HCEC 1CT (cell line): ENCODE measurements around the gene CAMTA1.

Source experiments
- DNase-seq: peaks from one replicate; pipeline ENCODE4 v3.0.0-alpha.2; 2017

The CAMTA1 gene

DNA sequence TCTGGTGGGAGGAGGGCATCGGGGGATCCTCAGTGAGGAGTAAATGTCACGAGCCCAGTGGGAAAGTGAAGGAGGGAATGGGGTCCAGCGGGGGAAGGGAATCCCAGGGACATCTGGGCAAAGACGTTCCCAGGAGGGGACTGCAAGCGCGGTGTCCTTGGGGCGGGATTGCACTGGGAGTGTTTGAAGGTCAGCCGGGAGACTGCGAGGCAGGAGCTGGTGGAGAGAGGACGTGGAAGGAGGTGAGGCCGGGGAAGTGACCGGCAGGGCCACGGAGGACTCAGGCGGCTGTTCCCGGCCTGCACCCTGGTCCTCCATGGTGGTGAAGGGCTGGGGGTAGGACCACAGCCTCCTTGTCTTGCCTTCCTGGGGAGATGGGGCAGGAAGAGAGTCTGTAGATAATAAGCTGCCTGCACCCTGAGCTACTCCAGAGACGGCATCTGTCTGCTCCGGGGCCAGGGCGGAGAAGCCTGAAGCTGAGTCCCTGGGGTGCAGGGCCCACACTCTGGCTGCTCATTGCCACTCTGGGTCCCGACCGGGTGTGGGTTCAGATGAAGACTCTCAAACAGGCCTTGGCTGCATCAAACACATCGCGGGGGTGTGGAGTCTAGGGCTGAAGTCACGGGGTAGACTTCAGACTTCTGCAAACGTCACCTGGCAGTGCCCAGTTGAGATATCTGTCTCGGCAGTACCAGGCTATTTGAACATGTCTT, 264.8 kb downstream of the CAMTA1 start:
- DNase-seq: no peak

DNA sequence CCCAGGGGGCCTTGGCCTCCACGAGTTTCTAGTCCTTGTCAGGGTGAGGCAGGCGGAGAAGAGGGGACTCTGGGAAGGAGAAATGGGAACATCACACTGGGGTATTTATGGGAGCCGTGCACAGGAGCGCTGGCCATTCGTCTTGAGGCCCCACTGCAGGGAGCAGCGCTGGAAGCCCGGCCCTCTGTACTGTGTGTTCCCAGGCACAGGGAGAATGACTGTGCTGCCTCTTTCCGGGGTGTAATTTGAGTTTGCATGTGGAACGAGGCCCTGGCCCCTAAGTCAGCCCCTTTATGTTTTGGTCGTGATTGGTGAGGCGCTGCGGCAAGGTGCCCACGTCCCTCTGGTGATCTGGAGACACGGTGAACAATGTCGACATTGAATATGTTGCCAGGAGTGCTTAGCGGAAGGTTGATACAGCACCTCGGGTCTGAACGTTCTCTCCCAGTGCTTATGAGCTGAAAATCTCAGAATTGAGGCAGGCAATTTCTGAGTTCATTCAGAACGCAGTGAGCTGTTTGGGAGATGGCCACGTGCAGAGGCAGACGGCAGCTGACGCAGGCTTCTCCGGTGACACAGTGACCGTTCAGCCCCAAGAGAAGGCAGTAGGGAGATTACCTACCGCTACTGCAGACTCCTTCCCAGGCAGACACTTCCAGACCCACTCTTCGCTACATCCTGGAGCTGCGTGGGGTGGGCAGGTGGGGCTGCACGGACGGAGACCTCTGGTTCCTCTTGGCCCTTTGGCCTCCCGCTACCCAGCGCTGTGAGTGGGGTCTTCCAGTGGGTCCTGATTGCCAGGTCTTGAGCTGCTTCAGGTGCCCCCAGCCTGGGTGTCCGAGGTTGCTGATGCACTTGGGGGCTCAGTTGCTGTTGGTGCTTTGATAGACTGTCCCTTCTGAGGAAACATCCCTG, 265.8 kb downstream of the CAMTA1 start:
- no peak for DNase-seq

DNA sequence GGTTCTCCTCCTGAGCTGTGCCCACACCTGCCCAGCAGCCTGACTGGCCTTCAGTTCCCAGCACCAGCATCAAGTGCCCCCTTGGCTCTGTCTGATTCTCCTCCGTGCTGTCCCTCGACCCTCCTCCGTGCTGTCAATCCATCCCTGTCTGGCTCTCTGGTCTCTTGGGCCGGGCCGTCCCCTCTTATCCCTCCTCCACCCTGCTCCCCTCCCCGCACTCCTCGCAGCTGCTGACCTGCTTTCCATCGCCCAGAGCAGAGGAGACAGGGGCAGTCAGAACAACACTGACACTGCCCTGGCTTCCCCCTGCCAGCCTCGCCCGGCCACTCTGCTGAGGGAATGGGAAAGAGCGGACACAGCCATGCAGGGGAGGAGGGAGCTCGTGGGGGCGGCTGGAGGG, 267.4 kb downstream of the CAMTA1 start:
- DNase-seq: no peak

DNA sequence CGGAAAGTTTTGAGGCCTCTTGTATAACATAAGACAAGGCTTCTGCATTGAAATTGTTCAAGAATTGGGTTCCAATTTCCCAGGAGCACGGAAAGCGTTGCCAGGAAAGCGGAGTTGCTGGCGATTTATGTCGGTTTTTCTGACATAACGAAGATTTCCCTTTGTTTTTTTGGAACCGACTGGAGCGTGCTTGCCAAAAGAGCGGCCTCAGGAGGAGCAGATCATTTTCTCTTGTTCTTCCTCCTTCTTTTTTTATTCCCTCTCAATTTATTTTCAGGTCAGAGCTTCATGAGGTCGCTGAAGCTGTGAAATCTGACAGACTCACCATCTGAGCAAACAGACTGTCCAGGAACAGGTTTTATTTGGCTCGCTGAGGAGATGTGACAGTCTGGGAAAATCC, 275.5 kb downstream of the CAMTA1 start:
- DNase-seq: no peak

DNA sequence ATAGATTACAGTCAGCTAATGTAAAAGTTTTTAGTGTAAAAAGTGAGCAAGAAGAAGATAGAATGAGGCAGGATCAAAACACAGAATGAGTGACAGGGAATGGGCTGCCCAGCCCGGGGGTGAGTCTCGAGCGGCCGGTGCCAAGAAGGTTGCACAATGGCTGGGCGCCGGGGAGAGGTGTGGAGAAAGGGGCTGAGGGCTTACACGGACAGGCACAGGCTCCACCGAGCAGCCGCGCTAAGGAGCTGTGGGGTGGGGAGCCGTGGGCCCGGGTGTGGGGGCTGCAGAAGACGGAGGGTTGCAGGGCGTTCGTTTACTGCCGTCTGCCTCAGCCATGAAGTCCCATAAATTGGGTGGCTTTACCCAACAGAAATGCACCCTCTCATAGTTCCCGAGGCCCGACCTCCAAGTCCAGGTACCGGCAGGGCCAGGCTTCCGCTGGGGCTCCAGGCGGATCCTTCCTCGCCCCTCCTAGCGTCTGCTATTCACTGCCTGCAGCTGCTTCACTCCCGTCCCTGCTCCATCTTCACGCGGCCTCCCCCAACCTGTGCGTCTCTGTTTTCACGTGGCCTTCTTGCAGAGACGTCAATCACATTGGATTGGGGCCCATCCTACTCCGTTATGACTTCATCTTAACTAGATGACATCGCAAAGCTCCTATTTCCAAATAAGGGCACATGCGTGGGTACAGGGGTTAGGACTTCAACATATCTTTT, 277.2 kb downstream of the CAMTA1 start:
- no peak for DNase-seq

DNA sequence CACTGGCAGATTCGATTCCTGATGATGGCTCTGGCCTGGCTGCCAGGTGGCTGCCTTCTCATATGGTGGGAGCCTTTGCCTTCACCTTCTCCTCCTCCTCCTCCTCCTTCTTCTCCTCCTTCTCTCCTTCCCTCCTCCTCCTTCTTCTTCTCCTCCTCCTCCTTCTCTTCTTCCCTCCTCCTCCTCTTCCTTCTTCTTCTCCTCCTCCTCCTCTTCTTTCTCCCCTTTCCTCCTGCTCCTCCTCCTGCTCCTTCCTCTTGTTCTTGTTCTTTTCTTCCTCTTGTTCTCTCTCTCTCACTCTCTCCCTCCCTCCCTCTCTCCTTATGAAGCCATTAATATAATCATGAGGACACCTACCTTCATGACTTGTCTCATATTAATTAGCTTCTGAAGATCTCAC, 278.7 kb downstream of the CAMTA1 start:
- no peak for DNase-seq

DNA sequence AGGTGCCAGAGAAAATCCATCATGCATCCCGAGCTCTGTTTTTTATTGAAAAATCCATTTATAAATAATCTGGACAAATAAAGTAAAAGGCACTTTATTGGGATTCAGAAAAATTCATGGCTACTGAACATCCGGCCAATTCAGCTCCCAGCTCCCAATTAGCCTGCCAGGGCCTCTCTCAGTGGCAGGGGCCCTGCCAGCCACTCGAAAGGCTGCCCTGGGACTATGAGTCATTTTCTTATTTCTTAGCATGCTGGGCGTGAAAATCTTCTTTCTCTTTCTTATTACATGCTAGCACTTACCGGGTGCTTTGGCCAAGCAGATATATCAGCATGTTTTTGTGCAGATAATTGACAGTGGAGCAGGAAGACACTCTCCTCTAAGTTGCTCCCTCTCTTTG, 283.3 kb downstream of the CAMTA1 start:
- no peak for DNase-seq

DNA sequence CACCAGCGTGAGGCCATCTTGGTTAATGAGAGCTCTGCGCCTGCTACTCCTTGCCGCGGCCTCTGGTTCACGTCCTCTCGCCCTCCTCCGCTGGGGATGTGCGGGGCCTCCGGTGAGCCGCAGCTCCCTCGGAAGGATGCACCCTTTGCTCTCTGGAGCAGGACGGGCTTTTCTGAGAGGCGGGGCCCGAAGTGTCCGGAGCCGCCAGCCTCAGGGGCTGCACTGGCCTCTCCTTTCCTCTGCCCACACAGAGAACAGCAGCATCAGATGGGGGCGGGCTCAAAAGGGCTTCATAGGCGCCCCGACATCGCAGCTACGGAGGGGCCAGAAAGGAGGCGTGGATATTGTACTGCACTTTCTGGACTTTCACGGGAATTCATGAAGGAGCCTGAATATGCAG, 284.7 kb downstream of the CAMTA1 start:
- DNase-seq: no peak

DNA sequence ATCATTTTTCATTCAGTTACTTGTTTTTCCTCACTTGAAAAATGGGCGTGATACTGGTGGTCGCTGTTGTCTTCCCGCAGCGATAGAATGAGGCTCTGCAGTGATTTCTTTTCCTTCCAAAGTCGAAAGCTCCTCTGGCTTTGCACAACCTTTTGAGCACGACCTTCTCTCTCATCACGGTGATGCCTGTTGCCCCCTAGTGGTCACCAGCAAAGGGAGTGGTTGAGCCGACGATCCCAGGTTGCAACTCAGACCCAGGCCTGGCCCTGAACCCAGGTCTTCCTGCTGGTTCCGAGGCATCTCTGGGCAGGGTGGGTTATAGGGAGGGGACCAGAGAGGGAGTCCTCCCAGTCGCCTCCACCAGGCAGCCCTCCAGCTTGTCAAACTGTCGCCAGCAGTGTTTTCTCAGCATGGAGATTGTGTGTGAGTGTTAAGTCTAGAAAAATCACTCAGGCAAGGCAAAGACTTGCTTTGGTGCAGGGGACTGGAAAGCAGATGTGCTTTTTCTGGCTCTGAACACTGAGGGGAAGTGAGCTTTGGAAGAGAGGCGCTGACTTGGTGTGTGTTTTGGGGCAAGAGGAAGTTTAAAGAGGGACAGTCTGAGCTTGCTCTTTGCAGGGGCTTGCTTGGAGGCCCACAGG, 285.3 kb downstream of the CAMTA1 start:
- DNase-seq: peak; percentile 62

DNA sequence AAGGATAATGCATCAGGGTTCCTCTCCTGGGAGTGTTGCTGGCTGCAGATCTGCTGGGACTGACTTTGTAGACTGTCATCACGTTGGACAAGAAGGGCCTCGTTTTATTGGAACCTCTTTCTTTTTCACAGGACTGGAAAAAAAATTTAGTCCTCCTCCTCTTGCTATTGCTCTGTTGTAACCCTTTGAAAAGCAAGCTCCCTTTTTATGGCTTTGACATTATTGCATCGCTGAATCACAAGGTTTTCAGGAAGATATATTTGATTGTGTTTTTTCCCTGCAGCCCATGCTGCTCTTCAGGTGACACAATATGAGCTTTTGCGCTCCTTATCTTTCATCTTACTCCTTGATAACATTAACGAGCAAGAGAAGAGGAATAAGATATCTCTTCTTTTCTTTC, 290.9 kb downstream of the CAMTA1 start:
- DNase-seq: no peak

DNA sequence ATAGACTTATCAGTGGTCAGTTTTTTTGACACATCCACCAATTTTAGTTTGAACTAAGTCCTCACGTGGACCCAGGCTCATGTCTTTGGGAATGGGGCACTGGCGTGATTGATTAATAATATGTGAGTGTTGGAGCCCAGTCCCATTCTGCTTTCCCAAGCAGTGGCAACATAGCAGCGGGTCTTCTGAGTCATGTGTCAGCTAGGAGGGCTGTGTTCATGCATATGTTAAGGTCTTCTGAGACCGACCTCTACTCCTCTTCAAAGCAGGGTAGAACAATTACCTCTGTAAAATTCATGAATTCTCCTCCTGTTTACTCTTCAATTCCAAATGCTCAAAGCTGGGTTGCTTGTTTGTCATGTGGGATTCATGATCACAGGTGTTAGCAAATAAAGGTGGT, 291.3 kb downstream of the CAMTA1 start:
- no peak for DNase-seq

DNA sequence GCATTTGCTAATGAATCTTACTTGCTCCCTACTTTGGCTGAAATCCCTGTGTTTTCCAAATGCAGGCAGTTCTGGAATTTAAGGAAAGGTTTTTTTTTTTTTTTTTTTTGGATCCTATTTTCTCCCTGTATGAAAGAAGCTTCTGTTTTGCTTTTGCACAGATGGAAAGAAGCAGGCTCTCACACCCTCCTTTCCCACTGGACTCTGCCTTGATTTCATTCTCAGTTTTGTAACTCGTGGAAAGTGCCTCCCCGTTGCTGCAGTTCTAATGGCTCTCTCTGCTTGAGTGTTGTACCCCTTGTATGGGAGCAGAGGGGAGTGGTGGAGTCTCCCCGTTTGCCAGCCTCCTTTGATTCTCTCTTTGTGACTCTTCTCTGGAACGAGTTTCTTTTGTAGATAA, 291.9 kb downstream of the CAMTA1 start:
- DNase-seq: no peak

DNA sequence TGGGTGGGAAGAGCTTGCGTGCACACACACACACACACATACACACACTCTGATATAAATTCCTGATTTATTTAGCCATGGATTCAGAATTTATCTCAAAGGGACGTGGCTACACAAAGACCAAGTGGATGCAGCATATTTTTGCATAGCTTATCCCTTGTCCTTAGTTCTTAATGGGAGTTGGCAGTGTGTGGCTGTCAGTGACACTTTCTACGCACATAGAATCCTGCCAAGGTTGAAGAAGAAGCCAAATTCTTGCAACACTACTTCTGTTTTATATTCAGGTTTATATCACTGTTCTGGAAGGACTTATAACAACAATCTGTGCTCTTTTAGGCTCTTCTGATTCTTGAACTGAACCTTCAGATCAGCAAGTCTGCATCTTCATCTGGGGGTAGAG, 292.7 kb downstream of the CAMTA1 start:
- no peak for DNase-seq

DNA sequence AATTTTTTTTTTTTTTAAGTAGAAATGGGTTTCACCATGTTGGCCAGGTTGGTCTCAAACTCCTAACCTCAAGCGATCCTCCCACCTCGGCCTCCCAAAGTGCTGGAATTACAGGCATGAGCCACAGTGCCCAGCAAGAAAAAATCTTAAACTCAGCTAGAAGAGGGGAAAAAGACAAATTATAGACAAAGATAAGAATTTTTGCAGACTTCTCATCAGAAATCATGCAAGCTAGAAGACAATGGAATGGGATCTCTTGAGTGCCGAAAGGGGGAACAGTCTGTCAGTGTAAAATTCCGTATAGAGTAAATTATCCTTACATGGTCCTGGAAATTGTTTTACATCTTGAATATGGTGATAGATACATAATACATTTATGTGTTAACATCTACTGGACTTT, 294.4 kb downstream of the CAMTA1 start:
- DNase-seq: no peak

DNA sequence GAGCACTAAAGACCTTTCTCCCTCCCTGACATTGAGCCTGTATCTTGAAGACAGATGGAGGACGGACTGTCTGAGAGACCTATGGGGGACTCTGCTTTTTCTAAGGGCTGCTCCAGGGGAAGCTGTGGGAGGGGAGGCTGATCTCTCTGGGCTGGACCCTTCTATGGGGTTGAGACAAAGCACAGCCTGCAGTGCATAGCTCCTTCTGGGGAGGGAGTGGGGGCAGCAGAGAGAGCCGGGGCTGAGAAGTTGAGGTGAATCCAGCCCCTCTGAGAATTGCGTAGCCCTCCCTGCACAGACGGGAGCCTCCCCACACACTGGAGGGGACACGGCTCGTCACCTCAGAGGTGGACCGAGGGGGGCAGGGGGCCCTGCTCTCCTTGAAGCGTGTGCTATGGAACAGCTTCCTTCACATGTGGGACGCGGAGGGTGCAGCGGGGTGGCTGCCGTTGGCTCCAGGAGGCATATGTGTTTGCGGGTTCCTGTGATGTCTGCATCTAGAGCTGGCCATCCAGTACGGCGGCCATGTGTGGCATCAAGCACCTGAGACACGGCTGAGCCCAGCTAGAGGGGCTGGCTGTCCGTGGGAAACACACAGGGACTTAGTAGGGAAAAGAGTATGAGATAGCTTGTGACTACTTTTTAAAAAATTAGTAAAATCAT, 299.1 kb downstream of the CAMTA1 start:
- DNase-seq: no peak

DNA sequence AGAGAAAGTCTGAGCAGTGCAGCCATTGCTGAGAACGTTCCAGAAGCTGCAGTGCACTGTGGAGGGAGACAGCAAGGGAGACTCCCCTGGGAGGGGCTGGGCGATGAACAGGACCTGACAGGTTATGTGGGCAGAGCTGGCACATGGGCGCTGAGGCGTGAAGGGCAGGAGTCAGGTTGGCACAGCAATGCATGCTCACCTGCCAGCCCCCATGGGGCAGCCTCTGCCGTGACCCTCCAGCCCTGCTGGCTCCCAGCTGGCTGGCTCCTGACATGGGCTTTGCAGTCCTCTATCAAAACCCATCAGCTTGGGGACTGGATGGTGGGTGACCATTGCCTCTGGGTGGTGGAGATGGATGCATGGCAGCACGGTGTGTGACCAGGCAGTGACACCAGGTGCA, 300.3 kb downstream of the CAMTA1 start:
- DNase-seq: no peak

DNA sequence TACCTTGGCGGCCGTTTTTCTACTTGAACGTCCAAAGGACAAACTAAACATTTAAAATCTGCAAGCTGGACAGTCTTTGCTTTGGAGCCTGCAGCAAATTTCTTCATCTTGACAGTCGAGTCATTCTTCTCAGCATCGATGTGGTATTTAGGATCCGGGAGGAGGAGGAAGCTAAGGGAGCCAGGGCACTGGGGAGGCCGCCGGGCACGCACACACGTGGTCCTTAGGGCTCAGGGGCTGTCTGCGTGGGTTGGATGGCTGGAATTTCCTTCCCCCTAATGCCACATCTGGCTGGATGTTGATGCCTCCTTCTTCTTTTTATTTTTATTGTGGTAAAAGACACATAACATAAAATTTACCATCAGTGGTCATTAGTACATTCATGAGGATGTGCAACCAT, 300.9 kb downstream of the CAMTA1 start:
- no peak for DNase-seq

DNA sequence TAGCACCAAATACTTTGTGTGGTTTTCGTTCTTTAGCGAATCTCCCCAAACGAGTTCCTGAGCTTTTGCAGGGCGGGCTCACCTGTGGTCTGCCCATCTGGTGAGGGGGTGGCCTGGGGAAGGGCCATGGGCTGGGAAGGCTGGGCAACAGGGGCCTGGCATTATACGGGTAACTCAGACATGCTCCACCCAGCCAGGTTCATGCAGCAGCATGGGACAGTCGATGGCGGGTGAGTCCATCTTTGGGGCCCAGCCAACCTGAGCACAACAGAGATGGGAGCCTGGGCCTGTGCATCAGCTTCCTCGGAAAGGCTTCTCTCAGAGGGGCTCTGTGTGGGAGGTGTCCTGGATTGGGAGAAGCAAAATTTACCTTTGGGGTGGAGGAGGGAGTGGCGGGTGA, 302.6 kb downstream of the CAMTA1 start:
- DNase-seq: no peak

DNA sequence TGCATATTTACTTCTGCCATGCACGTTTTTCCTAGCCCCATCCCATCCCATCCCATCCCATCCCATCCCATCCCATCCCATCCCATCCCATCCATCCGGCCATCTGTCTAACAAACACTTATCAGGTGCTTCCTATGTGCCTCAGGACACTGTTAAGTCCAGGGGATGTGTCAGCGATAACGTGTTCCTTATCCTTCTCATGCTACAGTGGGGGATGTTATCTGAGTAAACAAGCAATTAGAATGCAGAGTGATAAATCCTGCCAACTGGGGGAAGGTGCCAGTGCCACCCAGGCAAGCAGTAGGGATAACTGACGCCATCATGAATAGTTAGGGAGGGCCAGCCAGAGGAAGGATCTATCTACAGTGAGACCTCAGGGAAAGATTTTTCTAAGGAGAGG, 304.2 kb downstream of the CAMTA1 start:
- no peak for DNase-seq

DNA sequence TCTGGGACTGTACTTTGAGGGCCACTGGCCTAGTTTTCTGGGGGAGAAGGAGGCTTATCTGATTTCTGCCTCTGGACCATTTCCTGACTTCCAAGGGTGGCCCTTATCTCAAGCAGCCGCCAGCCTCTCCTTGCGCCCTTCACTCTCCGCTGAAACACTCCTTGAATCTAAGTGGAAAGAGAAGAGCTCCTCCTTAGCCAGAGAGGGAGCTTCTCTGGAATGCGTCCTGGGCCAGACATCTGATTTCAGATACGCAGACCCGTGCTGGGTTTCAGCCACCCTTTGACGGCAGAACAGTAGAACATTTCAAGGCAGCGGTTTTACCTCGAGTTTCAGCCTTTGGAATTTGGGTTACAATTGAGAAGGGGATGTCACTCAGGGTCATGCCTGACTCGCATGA, 308.0 kb downstream of the CAMTA1 start:
- DNase-seq: no peak

DNA sequence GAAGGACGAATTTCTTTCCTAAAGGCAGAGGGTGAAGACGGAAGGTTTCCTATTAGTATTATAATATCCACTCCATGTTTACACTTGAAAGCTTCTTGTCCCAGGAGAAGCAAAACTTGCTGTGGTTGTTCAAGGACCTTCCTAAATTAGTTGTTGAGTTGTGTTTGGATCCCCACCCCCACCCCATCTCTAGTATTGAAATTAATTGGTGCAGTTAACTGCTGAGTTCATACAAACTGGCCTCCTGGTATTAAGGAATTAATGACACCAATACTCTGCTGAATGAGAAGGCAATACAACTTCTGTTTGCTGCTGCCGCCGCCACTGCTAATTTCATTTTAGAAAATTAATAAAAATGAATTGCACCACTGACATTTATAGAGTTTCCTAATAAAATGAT, 308.8 kb downstream of the CAMTA1 start:
- DNase-seq: no peak

DNA sequence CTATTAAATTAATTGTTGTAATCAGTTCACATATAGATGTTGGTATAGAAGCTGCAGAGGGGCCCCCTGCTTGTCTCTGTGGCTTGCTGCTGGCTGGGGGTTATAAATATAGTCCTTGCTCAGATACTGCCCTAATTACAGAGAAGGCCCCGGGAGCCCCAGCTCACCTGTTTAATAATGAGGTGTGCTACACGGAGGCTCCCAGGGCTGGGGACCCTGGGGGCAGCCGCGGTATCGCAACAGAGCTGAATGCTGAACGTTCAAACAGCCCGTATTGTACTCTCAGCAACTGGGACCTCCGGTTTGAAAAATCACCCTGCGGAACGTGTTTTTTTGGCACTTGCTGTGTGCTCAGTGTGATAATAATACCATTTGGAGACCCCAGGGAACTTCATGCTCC, 309.3 kb downstream of the CAMTA1 start:
- no peak for DNase-seq
